Measurements from ENCODE around the gene SLC22A7.

DNA sequence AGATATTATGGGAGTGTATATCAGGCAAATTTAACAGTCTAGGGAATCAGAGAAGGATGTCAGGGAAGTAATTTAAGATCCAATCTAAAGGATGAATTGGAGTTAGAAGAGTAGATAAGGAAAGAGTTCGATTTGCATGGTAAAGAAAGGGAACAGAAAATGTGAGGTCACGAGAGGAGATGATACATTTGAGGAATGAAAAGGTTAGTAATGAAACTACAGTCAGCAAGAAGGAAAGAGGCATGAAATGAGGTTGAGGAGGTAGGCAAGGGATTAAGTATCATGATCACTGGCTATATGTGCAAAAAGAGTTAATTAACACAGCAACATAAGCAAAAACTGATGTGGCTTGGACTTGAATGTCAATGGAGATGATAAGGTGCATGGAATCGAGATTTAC is 49.0 kb downstream of the SLC22A7 start:
- TF ChIP-seq ARNT (IDR thresholded peaks at IDR 0.05), result no peak
- no peak for TF ChIP-seq BHLHE40 (IDR thresholded peaks at IDR 0.05; ENCODE audit: borderline replicate concordance)
- no peak for TF ChIP-seq TARDBP (IDR thresholded peaks at IDR 0.05)
- no peak for TF ChIP-seq SP1 (IDR thresholded peaks at IDR 0.05)
- TF ChIP-seq LEF1 (IDR thresholded peaks at IDR 0.05; ENCODE audit: borderline replicate concordance), result no peak
- TF ChIP-seq, protein P1, sequence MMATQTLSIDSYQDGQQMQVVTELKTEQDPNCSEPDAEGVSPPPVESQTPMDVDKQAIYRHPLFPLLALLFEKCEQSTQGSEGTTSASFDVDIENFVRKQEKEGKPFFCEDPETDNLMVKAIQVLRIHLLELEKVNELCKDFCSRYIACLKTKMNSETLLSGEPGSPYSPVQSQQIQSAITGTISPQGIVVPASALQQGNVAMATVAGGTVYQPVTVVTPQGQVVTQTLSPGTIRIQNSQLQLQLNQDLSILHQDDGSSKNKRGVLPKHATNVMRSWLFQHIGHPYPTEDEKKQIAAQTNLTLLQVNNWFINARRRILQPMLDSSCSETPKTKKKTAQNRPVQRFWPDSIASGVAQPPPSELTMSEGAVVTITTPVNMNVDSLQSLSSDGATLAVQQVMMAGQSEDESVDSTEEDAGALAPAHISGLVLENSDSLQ (IDR thresholded peaks at IDR 0.05), result no peak
- no peak for TF ChIP-seq NFRKB (IDR thresholded peaks at IDR 0.05)
